Body of pancreas (tissue), 4 donors: ENCODE results near the gene TGFBR3.

Source experiments
- CTCF ChIP-seq, 7 experiments: fragments of 450-650 bp in 4 of 7; fragments of 200-600 bp in 3 of 7; sonication (generic) in 3 of 7; IDR thresholded peaks; one replicate each; pipeline ENCODE4 v1.5.1; 2016 to 2019; ENCODE audit warnings: antibody characterized with exemption in 7 of 7
- POLR2A ChIP-seq, 3 donors: fragments of 450-650 bp; IDR thresholded peaks; one replicate each; pipeline ENCODE4 v1.6.1; 2016; ENCODE audit warnings: antibody characterized with exemption in 3 of 3, mild to moderate bottlenecking in 2 of 3

- TF ChIP-seq CTCF (IDR thresholded peaks at IDR 0.05), result no peak
- TF ChIP-seq POLR2A (IDR thresholded peaks at IDR 0.05), result no peak
Observed at GRCh38 chr1:91876781-91877573, 9.0 kb downstream of the TGFBR3 start.
